Measurements from ENCODE around the gene PPP1R1B. TPM values are rescaled to one million over a fixed set of nuclear protein-coding genes. Genes with fewer than 3 reads are reported as not detected.
A peak's percentile ranks its signal among the peaks of the same experiment; 100 is the strongest.

The PPP1R1B gene
- total and polyA plus RNA-seq, 3 donors from 2014 or later = 22.4 to 63.1 (median 24.3) TPM

DNA sequence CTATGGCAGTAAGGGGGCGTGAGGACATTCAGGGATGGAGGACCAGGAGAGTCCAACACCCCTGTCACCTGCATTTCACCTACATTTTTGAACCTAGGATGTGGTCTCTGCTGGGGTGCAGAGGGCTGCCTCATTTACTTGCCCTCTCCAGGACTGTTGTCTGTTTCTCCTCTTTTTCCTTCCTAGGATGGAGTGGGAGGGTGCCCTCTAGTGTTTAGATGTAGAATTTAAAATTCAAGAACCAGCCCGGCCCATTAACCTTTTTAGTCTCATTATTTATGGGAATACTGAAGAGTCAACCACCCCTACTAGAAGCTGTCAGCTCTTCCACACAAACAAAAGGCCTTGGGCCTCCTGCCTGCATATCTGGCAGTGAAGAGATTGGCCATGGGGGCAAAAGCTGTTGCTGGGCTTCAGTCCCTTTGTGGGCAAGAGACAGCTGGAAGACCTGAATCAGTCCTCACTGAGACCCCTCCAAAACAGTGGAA is 7.7 kb downstream of the PPP1R1B start:
- WGBS, 2 donors = 46 to 47% methylated on average over 2 of the region's 2 CpGs
- no peak for TF ChIP-seq POLR2A (IDR thresholded peaks at IDR 0.05)
- TF ChIP-seq, protein P1, sequence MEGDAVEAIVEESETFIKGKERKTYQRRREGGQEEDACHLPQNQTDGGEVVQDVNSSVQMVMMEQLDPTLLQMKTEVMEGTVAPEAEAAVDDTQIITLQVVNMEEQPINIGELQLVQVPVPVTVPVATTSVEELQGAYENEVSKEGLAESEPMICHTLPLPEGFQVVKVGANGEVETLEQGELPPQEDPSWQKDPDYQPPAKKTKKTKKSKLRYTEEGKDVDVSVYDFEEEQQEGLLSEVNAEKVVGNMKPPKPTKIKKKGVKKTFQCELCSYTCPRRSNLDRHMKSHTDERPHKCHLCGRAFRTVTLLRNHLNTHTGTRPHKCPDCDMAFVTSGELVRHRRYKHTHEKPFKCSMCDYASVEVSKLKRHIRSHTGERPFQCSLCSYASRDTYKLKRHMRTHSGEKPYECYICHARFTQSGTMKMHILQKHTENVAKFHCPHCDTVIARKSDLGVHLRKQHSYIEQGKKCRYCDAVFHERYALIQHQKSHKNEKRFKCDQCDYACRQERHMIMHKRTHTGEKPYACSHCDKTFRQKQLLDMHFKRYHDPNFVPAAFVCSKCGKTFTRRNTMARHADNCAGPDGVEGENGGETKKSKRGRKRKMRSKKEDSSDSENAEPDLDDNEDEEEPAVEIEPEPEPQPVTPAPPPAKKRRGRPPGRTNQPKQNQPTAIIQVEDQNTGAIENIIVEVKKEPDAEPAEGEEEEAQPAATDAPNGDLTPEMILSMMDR (IDR thresholded peaks at IDR 0.05) = peak; percentile 65 to 76 (median 73)
- no peaks in the 10 kb centered on the region for H3K9me3 ChIP-seq
- intact Hi-C loops (cut with DNase I; ENCODE audit: low total_unique reads) = no loop called here
- no peaks in the 10 kb centered on the region for H3K36me3 ChIP-seq (ENCODE audit: low read depth, missing control alignments)
- H3K4me1 ChIP-seq = peaks cover 56% of the 10 kb centered on the region
- no peaks in the 10 kb centered on the region for H3K27me3 ChIP-seq
- DNase-seq = no peak
- H3K4me3 ChIP-seq = no peak overlapping the region
- no peak overlapping the region for H3K27ac ChIP-seq

DNA sequence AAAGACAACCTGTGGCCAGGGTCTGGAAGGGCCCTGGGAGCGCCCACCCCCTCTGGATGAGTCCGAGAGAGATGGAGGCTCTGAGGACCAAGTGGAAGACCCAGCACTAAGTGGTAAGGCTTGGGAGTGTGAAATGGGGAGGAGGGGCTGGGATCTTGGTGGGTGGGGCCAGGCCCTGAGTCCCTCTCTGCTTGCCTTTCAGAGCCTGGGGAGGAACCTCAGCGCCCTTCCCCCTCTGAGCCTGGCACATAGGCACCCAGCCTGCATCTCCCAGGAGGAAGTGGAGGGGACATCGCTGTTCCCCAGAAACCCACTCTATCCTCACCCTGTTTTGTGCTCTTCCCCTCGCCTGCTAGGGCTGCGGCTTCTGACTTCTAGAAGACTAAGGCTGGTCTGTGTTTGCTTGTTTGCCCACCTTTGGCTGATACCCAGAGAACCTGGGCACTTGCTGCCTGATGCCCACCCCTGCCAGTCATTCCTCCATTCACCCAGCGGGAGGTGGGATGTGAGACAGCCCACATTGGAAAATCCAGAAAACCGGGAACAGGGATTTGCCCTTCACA is 8.9 kb downstream of the PPP1R1B start:
- Histone ChIP-seq H3K27me3 (no peaks in the 10 kb centered on the region), H3K4me1 (peaks cover 68% of the 10 kb centered on the region), H3K36me3 (ENCODE audit: low read depth, missing control alignments) (no peaks in the 10 kb centered on the region), H3K9me3 (no peaks in the 10 kb centered on the region), H3K27ac (peak overlapping the region in 1 of 2 donors; percentile 72), H3K4me3 (no peak overlapping the region)
- intact Hi-C loops (cut with DNase I; ENCODE audit: low total_unique reads) = no loop called here
- TF ChIP-seq, protein P1 (IDR thresholded peaks at IDR 0.05) = no peak
- no peak for TF ChIP-seq POLR2A (IDR thresholded peaks at IDR 0.05)
- DNase-seq = no peak
- WGBS, 2 donors = 71 to 86% methylated on average over 8 of the region's 8 CpGs

DNA sequence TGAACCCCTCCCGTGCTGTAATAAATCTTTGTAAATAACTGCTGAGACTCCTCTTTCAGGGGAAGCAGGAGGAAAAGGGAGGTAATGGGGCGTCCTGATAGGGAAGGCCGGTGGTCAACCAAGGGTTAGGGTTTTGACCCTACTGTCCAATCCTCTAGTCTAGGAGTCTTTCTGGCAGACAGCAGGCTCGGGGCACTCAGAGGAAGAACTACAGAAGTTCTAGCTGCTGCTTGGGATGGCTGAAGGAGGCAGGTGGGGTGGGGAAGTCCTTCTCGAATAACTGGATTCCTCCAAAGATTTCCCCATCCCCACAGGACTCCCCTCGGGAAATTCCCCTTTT is 9.8 kb downstream of the PPP1R1B start:
- H3K27me3 ChIP-seq = no peaks in the 10 kb centered on the region

DNA sequence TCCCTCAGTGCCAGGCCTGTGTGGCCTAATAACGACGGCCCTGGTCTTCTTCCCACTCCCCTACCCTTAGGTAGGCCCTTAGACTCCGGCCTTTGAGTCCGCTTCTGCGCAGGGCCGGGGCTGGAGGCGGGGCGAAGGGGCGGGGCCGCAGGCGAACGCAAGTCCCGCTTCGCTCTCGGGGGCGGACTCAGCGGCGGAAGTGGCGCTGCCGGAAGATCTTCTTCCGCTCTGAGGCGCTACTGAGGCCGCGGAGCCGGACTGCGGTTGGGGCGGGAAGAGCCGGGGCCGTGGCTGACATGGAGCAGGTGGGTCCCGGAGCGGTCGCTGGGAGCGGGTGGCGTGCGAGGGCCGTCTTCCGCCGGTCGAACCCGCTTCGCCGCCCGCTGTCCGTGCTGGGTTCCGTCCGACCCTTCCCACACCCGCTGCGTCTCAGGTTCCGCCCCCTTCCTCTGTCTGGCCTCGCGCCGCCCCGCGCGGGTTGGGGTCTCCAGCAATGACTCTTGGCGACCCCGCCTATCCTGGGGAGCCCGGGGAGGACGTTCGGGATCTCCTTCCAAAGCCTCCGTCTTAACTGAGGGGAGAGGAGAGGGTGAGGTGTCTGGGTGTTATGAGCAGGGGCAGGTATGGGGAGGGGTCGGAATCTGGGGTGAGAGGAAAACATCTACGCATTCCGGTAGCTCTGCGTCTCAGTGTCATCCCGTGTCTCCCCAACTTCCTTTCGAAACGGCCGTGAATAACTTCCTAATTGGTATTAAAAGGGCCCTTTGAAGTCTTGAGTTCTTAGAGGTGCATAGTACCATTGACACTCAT is 10.4 kb downstream of the PPP1R1B start, which contains the start of gene STARD3:
TSS of gene STARD3 (plus strand) at position 218 of the 810 bp plus-strand sequence. CDS start 16,388 bp downstream, outside the sequence.
- no peaks in the 10 kb centered on the region for H3K27me3 ChIP-seq
- H3K4me3 ChIP-seq = peak within 1 kb of the TSS; percentile 67 to 84
- 1 to 2% methylated on average over 23 to 47 of the region's 69 CpGs for WGBS, 2 donors
- intact Hi-C loops (cut with DNase I; ENCODE audit: low total_unique reads) = no loop called here
- peak; percentile 95 for DNase-seq
- peak within 1 kb of the TSS; percentile 72 to 80 for H3K27ac ChIP-seq
- H3K36me3 ChIP-seq (ENCODE audit: low read depth, missing control alignments) = no peaks in the 10 kb centered on the region
- peaks cover 73% of the 10 kb centered on the region for H3K4me1 ChIP-seq
- H3K9me3 ChIP-seq = no peaks in the 10 kb centered on the region
- TF ChIP-seq, protein P1 (IDR thresholded peaks at IDR 0.05) = peak in 1 of 3 experiments; percentile 13
- peak; percentile 17 for TF ChIP-seq POLR2A (IDR thresholded peaks at IDR 0.05)

More for the DNA sequence above, 9.8 kb downstream of the PPP1R1B start:
- no peaks in the 10 kb centered on the region for H3K36me3 ChIP-seq (ENCODE audit: low read depth, missing control alignments)
- 10 to 17% methylated on average over 6 of the region's 6 CpGs for whole genome bisulfite sequencing, 2 donors
- H3K9me3 ChIP-seq = no peaks in the 10 kb centered on the region
- H3K27ac ChIP-seq = peak overlapping the region; percentile 72 to 80
- no peak for DNase-seq
- intact Hi-C loops (cut with DNase I; ENCODE audit: low total_unique reads) = no loop called here
- H3K4me3 ChIP-seq = peak overlapping the region; percentile 67 to 84
- H3K4me1 ChIP-seq = peaks cover 73% of the 10 kb centered on the region
- no peak for TF ChIP-seq POLR2A (IDR thresholded peaks at IDR 0.05)
- TF ChIP-seq, protein P1 (IDR thresholded peaks at IDR 0.05) = no peak

Measured in testis (tissue), 3 donors.